Mesenchymal stem cell (in vitro differentiated cells and primary cell): Measurements from ENCODE around the gene MTA1.

ENCODE experiments used
- DNase-seq: peaks from one replicate; pipeline ENCODE4 v3.0.0-alpha.2; 2013
- H2AFZ ChIP-seq: one replicate; pipeline ENCODE4 v1.6.1; 2013; ENCODE audit warnings: low read depth, mild to moderate bottlenecking, control low read depth, inconsistent platforms, low read length, moderate library complexity
- H2AK5ac ChIP-seq: 2 replicates; pipeline ENCODE4 v1.6.1; 2013; ENCODE audit warnings: low read length, moderate library complexity, mild to moderate bottlenecking, inconsistent platforms; ENCODE audit not compliant: severe bottlenecking
- H2BK120ac ChIP-seq: one replicate; pipeline ENCODE4 v1.6.1; 2013; ENCODE audit warnings: low read depth, mild to moderate bottlenecking, inconsistent platforms, low read length, moderate library complexity
- H2BK12ac ChIP-seq, 2 experiments: one replicate each; pipeline ENCODE4 v1.6.1; 2013; ENCODE audit warnings: inconsistent platforms in 2 of 2, low read length in 2 of 2, mild to moderate bottlenecking in 2 of 2, moderate library complexity in 2 of 2, control low read depth in 1 of 2
- H2BK15ac ChIP-seq: one replicate; pipeline ENCODE4 v1.6.1; 2013; ENCODE audit warnings: mild to moderate bottlenecking, low read depth, inconsistent platforms; ENCODE audit not compliant: poor library complexity, severe bottlenecking
- H2BK5ac ChIP-seq: 2 replicates; pipeline ENCODE4 v1.6.1; 2013; ENCODE audit warnings: low read depth, mild to moderate bottlenecking, low read length, control low read depth, inconsistent platforms; ENCODE audit not compliant: poor library complexity, severe bottlenecking
- H3K14ac ChIP-seq, 2 experiments: one replicate each; pipeline ENCODE4 v1.6.1; 2013; ENCODE audit warnings: inconsistent platforms in 2 of 2, low read length in 2 of 2, control low read depth in 1 of 2, mild to moderate bottlenecking in 1 of 2, moderate library complexity in 1 of 2
- H3K18ac ChIP-seq, 2 experiments: one replicate each; pipeline ENCODE4 v1.6.1; 2013; ENCODE audit warnings: inconsistent platforms in 2 of 2, low read length in 2 of 2, control low read depth in 1 of 2, low read depth in 1 of 2, mild to moderate bottlenecking in 1 of 2
- H3K23ac ChIP-seq, 2 experiments: one replicate each; pipeline ENCODE4 v1.6.1; 2013; ENCODE audit warnings: inconsistent platforms in 2 of 2, low read length in 2 of 2, mild to moderate bottlenecking in 2 of 2, moderate library complexity in 2 of 2, control low read depth in 1 of 2
- H3K27ac ChIP-seq: 2 replicates; pipeline ENCODE4 v1.5.1; 2013; ENCODE audit warnings: mild to moderate bottlenecking, moderate library complexity, low read length, control low read depth, inconsistent platforms; ENCODE audit not compliant: poor library complexity, severe bottlenecking
- H3K27me3 ChIP-seq, 2 experiments: 2 replicates each; pipeline versions ENCODE4 v1.6.1 to v1.7.0; 2013; ENCODE audit warnings: low read length in 2 of 2, mild to moderate bottlenecking in 2 of 2, moderate library complexity in 2 of 2, control low read depth in 1 of 2, inconsistent platforms in 1 of 2; ENCODE audit not compliant: control insufficient read depth in 1 of 2, insufficient read depth in 1 of 2
- H3K36me3 ChIP-seq, 2 experiments: 2 replicates each; pipeline versions ENCODE4 v1.6.1 to v1.7.0; 2013; ENCODE audit warnings: low read length in 2 of 2, control low read depth in 1 of 2, inconsistent platforms in 1 of 2, low read depth in 1 of 2, mild to moderate bottlenecking in 1 of 2; ENCODE audit not compliant: insufficient read depth in 2 of 2, control insufficient read depth in 1 of 2
- H3K4ac ChIP-seq, 2 experiments: one replicate each; pipeline ENCODE4 v1.6.1; 2013; ENCODE audit warnings: inconsistent platforms in 2 of 2, low read length in 2 of 2, mild to moderate bottlenecking in 2 of 2, moderate library complexity in 2 of 2, control low read depth in 1 of 2, low read depth in 1 of 2
- H3K4me1 ChIP-seq: 2 replicates; pipeline ENCODE4 v1.6.1; 2013; ENCODE audit warnings: low read depth, low read length, control low read depth; ENCODE audit not compliant: control insufficient read depth, insufficient read depth
- H3K4me2 ChIP-seq: 2 replicates; pipeline ENCODE4 v1.6.1; 2013; ENCODE audit warnings: low read length, mild to moderate bottlenecking, inconsistent platforms; ENCODE audit not compliant: poor library complexity, severe bottlenecking
- H3K4me3 ChIP-seq, 2 experiments: 2 replicates each; pipeline versions ENCODE4 v1.5.1 to v1.7.0; 2013; ENCODE audit warnings: low read length in 2 of 2, mild to moderate bottlenecking in 2 of 2, control low read depth in 1 of 2, low read depth in 1 of 2; ENCODE audit not compliant: insufficient read depth in 1 of 2
- H3K79me1 ChIP-seq: replicated peaks from 2 replicates; pipeline ENCODE4 v1.6.1; 2013; ENCODE audit warnings: mild to moderate bottlenecking, control low read depth, low read length, inconsistent platforms; ENCODE audit not compliant: poor library complexity, severe bottlenecking
- H3K9ac ChIP-seq: 2 replicates; pipeline ENCODE4 v1.7.0; 2013; ENCODE audit warnings: mild to moderate bottlenecking, low read length, moderate library complexity
- H3K9me3 ChIP-seq: 2 replicates; pipeline ENCODE4 v1.7.0; 2013; ENCODE audit warnings: mild to moderate bottlenecking, low read length; ENCODE audit not compliant: control insufficient read depth
- H4K8ac ChIP-seq: one replicate; pipeline ENCODE4 v1.6.1; 2013; ENCODE audit warnings: inconsistent platforms, mild to moderate bottlenecking, low read length, moderate library complexity
- H4K91ac ChIP-seq: one replicate; pipeline ENCODE4 v1.6.1; 2013; ENCODE audit warnings: mild to moderate bottlenecking, low read length, inconsistent platforms
- WGBS: methylation state at CpG from one replicate; pipeline ENCODE4 v1.1.7; 2013; ENCODE audit warnings: mixed read lengths; 5-methylcytosine and 5-hydroxymethylcytosine counted together

The MTA1 gene

DNA sequence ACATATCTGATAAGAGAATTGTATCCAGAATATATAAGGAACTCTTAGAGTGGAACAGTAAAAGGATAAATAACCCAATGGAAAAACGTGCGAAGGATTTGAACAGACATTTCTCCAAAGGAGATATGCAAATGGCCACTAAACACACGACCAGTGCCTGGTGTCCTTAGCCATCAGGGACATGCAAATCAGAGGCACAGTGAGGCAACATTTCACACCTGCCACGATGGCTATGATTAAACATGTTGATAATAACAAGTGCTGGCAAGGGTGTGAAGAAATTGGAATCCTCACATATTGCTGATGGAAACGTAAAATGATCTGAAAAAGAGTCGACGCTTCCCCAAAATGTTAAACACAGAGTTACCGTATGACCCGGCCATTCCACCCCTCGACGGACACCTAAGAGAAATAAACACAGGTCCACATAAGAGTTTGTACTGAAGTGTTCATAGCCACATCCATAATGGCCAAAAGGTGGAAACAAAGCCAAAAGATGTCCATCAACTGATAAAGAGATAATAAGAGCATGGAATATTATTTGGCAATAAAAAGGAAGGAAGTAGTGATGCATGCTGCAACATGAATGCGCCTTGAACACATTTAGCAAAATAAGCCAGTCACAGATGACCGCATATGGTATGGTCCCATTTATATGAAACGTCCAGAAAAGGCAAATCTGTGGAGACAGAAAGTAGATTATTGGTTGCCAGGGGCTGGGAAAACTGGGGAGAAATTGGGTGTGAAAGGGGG, 100.5 kb downstream of the MTA1 start:
- Histone ChIP-seq H2BK12ac (no peak overlapping the region), H2BK15ac (no peak overlapping the region), H3K4me1 (no peaks in the 10 kb centered on the region), H3K27ac (no peak overlapping the region), H3K4me3 (no peak overlapping the region), H4K8ac (no peak overlapping the region), H3K79me1 (no peaks in the 10 kb centered on the region), H3K4ac (no peak overlapping the region), H2AK5ac (no peak overlapping the region), H4K91ac (no peak overlapping the region), H2BK120ac (no peak overlapping the region), H3K18ac (no peak overlapping the region), H2BK5ac (no peak overlapping the region), H3K9me3 (peaks cover 3% of the 10 kb centered on the region), H3K27me3 (peaks cover 5 to 47% of the 10 kb centered on the region in 2 experiments), H3K14ac (no peak overlapping the region), H3K9ac (no peak overlapping the region), H3K36me3 (no peaks in the 10 kb centered on the region), H2AFZ (no peak overlapping the region), H3K4me2 (no peak overlapping the region), H3K23ac (no peak overlapping the region)
- no peak for DNase-seq
- 83% methylated on average over 14 of the region's 14 CpGs for WGBS
